ENCODE results near the gene CHD9NB.

DNA sequence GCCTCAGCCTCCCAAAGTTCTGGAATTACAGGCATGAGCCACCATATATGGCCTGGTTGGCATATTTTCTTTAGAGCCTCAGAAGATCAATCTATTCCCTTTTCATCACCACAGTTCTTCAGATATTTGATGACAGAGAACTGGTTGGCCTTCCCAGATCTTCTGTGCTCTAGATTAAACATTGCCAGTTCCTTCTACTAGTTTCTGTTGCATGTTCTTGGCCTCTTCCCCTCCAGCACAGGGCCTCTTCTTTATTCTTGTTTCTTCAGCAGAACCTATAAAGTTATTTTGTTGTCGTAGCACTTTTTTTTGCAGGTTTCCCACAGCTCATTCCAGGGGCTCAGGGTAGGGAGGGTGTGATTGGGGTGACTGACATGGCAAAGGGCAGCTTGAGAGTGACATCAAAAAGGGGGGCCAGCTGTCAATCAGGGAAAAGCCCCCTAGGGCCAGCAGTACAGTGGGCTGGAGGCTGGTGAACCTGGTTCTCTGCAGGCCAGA, 11.4 kb upstream of the CHD9NB start:
- TF ChIP-seq, protein P1, sequence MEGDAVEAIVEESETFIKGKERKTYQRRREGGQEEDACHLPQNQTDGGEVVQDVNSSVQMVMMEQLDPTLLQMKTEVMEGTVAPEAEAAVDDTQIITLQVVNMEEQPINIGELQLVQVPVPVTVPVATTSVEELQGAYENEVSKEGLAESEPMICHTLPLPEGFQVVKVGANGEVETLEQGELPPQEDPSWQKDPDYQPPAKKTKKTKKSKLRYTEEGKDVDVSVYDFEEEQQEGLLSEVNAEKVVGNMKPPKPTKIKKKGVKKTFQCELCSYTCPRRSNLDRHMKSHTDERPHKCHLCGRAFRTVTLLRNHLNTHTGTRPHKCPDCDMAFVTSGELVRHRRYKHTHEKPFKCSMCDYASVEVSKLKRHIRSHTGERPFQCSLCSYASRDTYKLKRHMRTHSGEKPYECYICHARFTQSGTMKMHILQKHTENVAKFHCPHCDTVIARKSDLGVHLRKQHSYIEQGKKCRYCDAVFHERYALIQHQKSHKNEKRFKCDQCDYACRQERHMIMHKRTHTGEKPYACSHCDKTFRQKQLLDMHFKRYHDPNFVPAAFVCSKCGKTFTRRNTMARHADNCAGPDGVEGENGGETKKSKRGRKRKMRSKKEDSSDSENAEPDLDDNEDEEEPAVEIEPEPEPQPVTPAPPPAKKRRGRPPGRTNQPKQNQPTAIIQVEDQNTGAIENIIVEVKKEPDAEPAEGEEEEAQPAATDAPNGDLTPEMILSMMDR (IDR thresholded peaks at IDR 0.05), result no peak
- TF ChIP-seq POLR2A (IDR thresholded peaks at IDR 0.05), result no peak

Measured in body of pancreas (tissue), 4 donors.